Measurements from ENCODE around the gene IL4.

DNA sequence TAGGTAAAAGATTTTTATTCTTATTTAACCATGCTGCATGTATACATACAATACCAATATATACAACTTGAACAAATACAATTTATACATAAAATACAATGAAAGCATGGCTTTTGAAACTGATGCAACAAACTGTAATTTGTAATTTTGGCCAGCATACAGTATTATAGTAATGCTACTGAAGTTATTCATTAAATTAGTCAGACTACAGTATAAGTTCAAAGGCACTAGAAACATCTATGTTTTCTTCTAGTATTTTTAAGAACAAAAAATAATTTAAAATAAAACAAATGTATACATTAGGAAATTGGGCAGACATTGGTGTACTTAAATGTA is 18.8 kb downstream of the IL4 start:
- TF ChIP-seq, protein P1, sequence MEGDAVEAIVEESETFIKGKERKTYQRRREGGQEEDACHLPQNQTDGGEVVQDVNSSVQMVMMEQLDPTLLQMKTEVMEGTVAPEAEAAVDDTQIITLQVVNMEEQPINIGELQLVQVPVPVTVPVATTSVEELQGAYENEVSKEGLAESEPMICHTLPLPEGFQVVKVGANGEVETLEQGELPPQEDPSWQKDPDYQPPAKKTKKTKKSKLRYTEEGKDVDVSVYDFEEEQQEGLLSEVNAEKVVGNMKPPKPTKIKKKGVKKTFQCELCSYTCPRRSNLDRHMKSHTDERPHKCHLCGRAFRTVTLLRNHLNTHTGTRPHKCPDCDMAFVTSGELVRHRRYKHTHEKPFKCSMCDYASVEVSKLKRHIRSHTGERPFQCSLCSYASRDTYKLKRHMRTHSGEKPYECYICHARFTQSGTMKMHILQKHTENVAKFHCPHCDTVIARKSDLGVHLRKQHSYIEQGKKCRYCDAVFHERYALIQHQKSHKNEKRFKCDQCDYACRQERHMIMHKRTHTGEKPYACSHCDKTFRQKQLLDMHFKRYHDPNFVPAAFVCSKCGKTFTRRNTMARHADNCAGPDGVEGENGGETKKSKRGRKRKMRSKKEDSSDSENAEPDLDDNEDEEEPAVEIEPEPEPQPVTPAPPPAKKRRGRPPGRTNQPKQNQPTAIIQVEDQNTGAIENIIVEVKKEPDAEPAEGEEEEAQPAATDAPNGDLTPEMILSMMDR (IDR thresholded peaks at IDR 0.05), result no peak
- TF ChIP-seq POLR2A (IDR thresholded peaks at IDR 0.05; ENCODE audit: low read depth) (no peak), EP300 (IDR thresholded peaks at IDR 0.05) (no peak)

Data from esophagus muscularis mucosa (tissue), 4 donors.